Natural killer cell (primary cell): ENCODE data around the gene RUSC2. TPM values are rescaled to one million over a fixed set of nuclear protein-coding genes. Genes with fewer than 3 reads are reported as not detected.

Source experiments
- ATAC-seq, 3 donors: fragments of 150-1000 bp in 2 of 3; fragments of 200-7000 bp in 1 of 3; cut with Tn5 transposase; 1 replicate in 1 of 3; 2 replicates in 2 of 3; pipeline ENCODE4 v1.10.0; 2021; ENCODE audit warnings: mild to moderate bottlenecking in 2 of 3, moderate library complexity in 2 of 3
- DNase-seq, 2 donors: peaks; one replicate each; pipeline versions ENCODE4 v3.0.0 to v3.0.0-alpha.2; 2013 to 2021; ENCODE audit warnings: mixed read lengths in 1 of 2
- H3K27ac ChIP-seq: one replicate; pipeline ENCODE4 v1.5.1; 2013; ENCODE audit warnings: mild to moderate bottlenecking, low read length
- H3K27me3 ChIP-seq: one replicate; pipeline ENCODE4 v1.6.1; 2013; ENCODE audit warnings: low read length; ENCODE audit not compliant: control insufficient read depth, insufficient read depth
- H3K36me3 ChIP-seq: one replicate; pipeline ENCODE4 v1.6.1; 2013; ENCODE audit warnings: low read length; ENCODE audit not compliant: control insufficient read depth, insufficient read depth
- H3K4me1 ChIP-seq: one replicate; pipeline ENCODE4 v1.6.1; 2013; ENCODE audit warnings: low read length; ENCODE audit not compliant: control insufficient read depth, insufficient read depth
- H3K4me3 ChIP-seq: one replicate; pipeline ENCODE4 v1.5.1; 2013; ENCODE audit warnings: low read length
- H3K9me3 ChIP-seq: one replicate; pipeline ENCODE4 v1.6.1; 2013; ENCODE audit warnings: low read length; ENCODE audit not compliant: control insufficient read depth, insufficient read depth
- H3K27ac Mint-ChIP-seq, 2 donors: one replicate each; pipeline ENCODE4 v1.8.0; 2022; ENCODE audit warnings: mild to moderate bottlenecking in 2 of 2, mixed read lengths in 2 of 2, moderate library complexity in 1 of 2
- H3K27me3 Mint-ChIP-seq, 2 donors: one replicate each; pipeline ENCODE4 v1.8.0; 2022; ENCODE audit warnings: low read depth in 2 of 2, mixed read lengths in 2 of 2
- H3K36me3 Mint-ChIP-seq: one replicate; pipeline ENCODE4 v1.8.0; 2022; ENCODE audit warnings: mixed read lengths
- H3K4me1 Mint-ChIP-seq, 2 donors: one replicate each; pipeline ENCODE4 v1.8.0; 2022; ENCODE audit warnings: mixed read lengths in 2 of 2
- H3K4me3 Mint-ChIP-seq: one replicate; pipeline ENCODE4 v1.8.0; 2022; ENCODE audit warnings: mild to moderate bottlenecking, moderate library complexity, mixed read lengths
- H3K9me3 Mint-ChIP-seq, 2 donors: one replicate each; pipeline ENCODE4 v1.8.0; 2022; ENCODE audit warnings: mixed read lengths in 2 of 2
- CTCF ChIP-seq: fragments of 200-600 bp; IDR thresholded peaks from one replicate; pipeline ENCODE4 v1.8.0; 2022; ENCODE audit warnings: antibody characterized with exemption
- WGBS: methylation state at CpG from one replicate; pipeline ENCODE4 v1.1.7; 2013; ENCODE audit warnings: missing lambda C conversion rate; ENCODE audit not compliant: insufficient coverage; 5-methylcytosine and 5-hydroxymethylcytosine counted together
- intact Hi-C: fragments of 100-400 bp; cut with micrococcal nuclease; formaldehyde crosslinking; loops from one replicate; pipeline ENCODE4 v1.14.2; 2022
- total RNA-seq, 4 donors: library from RNA; stranded (reverse); fragments of 120-200 nt in 1 of 4; gene quantifications; one replicate each; pipeline versions ENCODE4 v1.2.3 to v1.2.4, GENCODE V29; 2013 to 2022

RUSC2 gene
- total RNA-seq, 3 donors from 2014 or later (not counting 1 experiment from before 2014, with no cell fraction given): 2.0 to 7.9 (median 2.5) TPM

GRCh38 chr9:35517131-35517530 lies 27.2 kb downstream of the RUSC2 start:
- no peak overlapping the region for H3K27ac ChIP-seq
- H3K27me3 Mint-ChIP-seq: no peaks in the 10 kb centered on the region
- no peak for DNase-seq
- no peaks in the 10 kb centered on the region for H3K27me3 ChIP-seq
- H3K9me3 ChIP-seq: no peaks in the 10 kb centered on the region
- no peaks in the 10 kb centered on the region for H3K4me1 Mint-ChIP-seq
- no peaks in the 10 kb centered on the region for H3K36me3 Mint-ChIP-seq
- H3K36me3 ChIP-seq: no peaks in the 10 kb centered on the region
- no peaks in the 10 kb centered on the region for H3K4me1 ChIP-seq
- WGBS: 90% methylated on average over 3 of the region's 3 CpGs
- intact Hi-C loops: no loop called here
- no peak overlapping the region for H3K4me3 ChIP-seq
- H3K27ac Mint-ChIP-seq: no peak overlapping the region
- no peak for TF ChIP-seq CTCF
- ATAC-seq: no peak
- no peaks in the 10 kb centered on the region for H3K9me3 Mint-ChIP-seq
- H3K4me3 Mint-ChIP-seq: no peak overlapping the region

GRCh38 chr9:35517552-35518224 lies 27.8 kb downstream of the RUSC2 start:
- H3K4me1 Mint-ChIP-seq: no peaks in the 10 kb centered on the region
- Histone ChIP-seq H3K36me3 (no peaks in the 10 kb centered on the region), H3K9me3 (no peaks in the 10 kb centered on the region), H3K27me3 (no peaks in the 10 kb centered on the region), H3K4me1 (no peaks in the 10 kb centered on the region), H3K4me3 (no peak overlapping the region), H3K27ac (no peak overlapping the region)
- WGBS: 82% methylated on average over 3 of the region's 3 CpGs
- no peaks in the 10 kb centered on the region for H3K36me3 Mint-ChIP-seq
- ATAC-seq (no peak), DNase-seq (no peak)
- H3K27me3 Mint-ChIP-seq: no peaks in the 10 kb centered on the region
- H3K4me3 Mint-ChIP-seq: no peak overlapping the region
- TF ChIP-seq CTCF: no peak
- H3K27ac Mint-ChIP-seq: no peak overlapping the region
- intact Hi-C loops: no loop called here
- H3K9me3 Mint-ChIP-seq: no peaks in the 10 kb centered on the region

- Histone ChIP-seq H3K36me3 (no peaks in the 10 kb centered on the region), H3K4me1 (no peaks in the 10 kb centered on the region), H3K4me3 (no peak overlapping the region), H3K9me3 (no peaks in the 10 kb centered on the region), H3K27ac (no peak overlapping the region), H3K27me3 (no peaks in the 10 kb centered on the region)
- TF ChIP-seq CTCF: no peak
- Mint-ChIP-seq H3K4me1 (no peaks in the 10 kb centered on the region), H3K27ac (no peak overlapping the region), H3K27me3 (no peaks in the 10 kb centered on the region), H3K36me3 (no peaks in the 10 kb centered on the region), H3K9me3 (no peaks in the 10 kb centered on the region), H3K4me3 (no peak overlapping the region)
- intact Hi-C loops: no loop called here
- ATAC-seq (no peak), DNase-seq (no peak)
- WGBS: 95% methylated on average over 4 of the region's 4 CpGs
These were observed 28.4 kb downstream of the RUSC2 start for GRCh38 chr9:35518225-35518821.
